Calu3 (cell line): ENCODE results near the gene NAV2. TPM values are rescaled to one million over a fixed set of nuclear protein-coding genes. Genes with fewer than 3 reads are reported as not detected.

ENCODE experiments used
- BruUV-seq: library from RNA; stranded (reverse); fragments of 400-500 nt; replicated peaks from 2 replicates; lab custom pipeline; 2021; lab: Mats Ljungman, UMichigan
- CTCF ChIA-PET: fragments of 300-600 bp; sonication (Branson Sonifier 250); formaldehyde crosslinking; loops from one replicate; lab custom pipeline; 2022; ENCODE audit warnings: antibody characterized with exemption; lab: Charles Lee
- DNase-seq: peaks from one replicate; pipeline ENCODE4 v3.0.0; 2022
- H3K27ac Mint-ChIP-seq: one replicate; pipeline ENCODE4 v1.8.0; 2022; ENCODE audit warnings: mixed read lengths; ENCODE audit not compliant: unreplicated experiment
- H3K27me3 Mint-ChIP-seq: one replicate; pipeline ENCODE4 v1.8.0; 2022; ENCODE audit warnings: mixed read lengths; ENCODE audit not compliant: unreplicated experiment
- H3K36me3 Mint-ChIP-seq: one replicate; pipeline ENCODE4 v1.8.0; 2022; ENCODE audit warnings: mild to moderate bottlenecking, moderate library complexity, mixed read lengths; ENCODE audit not compliant: insufficient read depth, unreplicated experiment
- H3K4me1 Mint-ChIP-seq: one replicate; pipeline ENCODE4 v1.8.0; 2022; ENCODE audit warnings: mild to moderate bottlenecking, low read depth, mixed read lengths; ENCODE audit not compliant: unreplicated experiment
- H3K4me3 Mint-ChIP-seq: one replicate; pipeline ENCODE4 v1.8.0; 2022; ENCODE audit warnings: mild to moderate bottlenecking, low read depth, moderate library complexity, mixed read lengths; ENCODE audit not compliant: unreplicated experiment
- H3K9me3 Mint-ChIP-seq: one replicate; pipeline ENCODE4 v1.8.0; 2022; ENCODE audit warnings: low read depth, mixed read lengths; ENCODE audit not compliant: unreplicated experiment
- CTCF ChIP-seq: fragments of 200-600 bp; IDR thresholded peaks from one replicate; pipeline ENCODE4 v1.8.0; 2022; ENCODE audit warnings: antibody characterized with exemption; ENCODE audit not compliant: unreplicated experiment
- intact Hi-C: fragments of 100-400 bp; cut with micrococcal nuclease; formaldehyde crosslinking; loops from one replicate; pipeline ENCODE4 v1.10.0; 2022; ENCODE audit not compliant: unreplicated experiment
- total RNA-seq: library from RNA; stranded (reverse); gene quantifications from 2 replicates; pipeline ENCODE4 v1.2.3, GENCODE V29; 2022

NAV2 gene
- total RNA-seq, 1 experiment from 2014 or later = 21.4 TPM

GRCh38 chr11:19912115-19912957 is 199.7 kb downstream of the NAV2 start:
- Mint-ChIP-seq H3K4me1 (peaks cover 12% of the 10 kb centered on the region), H3K27ac (no peak overlapping the region), H3K27me3 (no peaks in the 10 kb centered on the region), H3K36me3 (peaks cover 4% of the 10 kb centered on the region), H3K9me3 (no peaks in the 10 kb centered on the region), H3K4me3 (no peak overlapping the region)
- CTCF ChIA-PET = interaction anchor here (1.6 kb wide), 1 partner anchor 42 kb away, joined by 5 read pairs; no protein-coding TSS in a partner anchor
- no peak for TF ChIP-seq CTCF
- intact Hi-C loops = no loop called here
- no TSS peak for BruUV-seq
- DNase-seq = no peak

GRCh38 chr11:19912958-19913892 is 200.6 kb downstream of the NAV2 start:
- H3K27me3 Mint-ChIP-seq = no peaks in the 10 kb centered on the region
- peaks cover 11% of the 10 kb centered on the region for H3K4me1 Mint-ChIP-seq
- H3K36me3 Mint-ChIP-seq = peaks cover 4% of the 10 kb centered on the region
- H3K4me3 Mint-ChIP-seq = no peak overlapping the region
- CTCF ChIA-PET = interaction anchor here (1.6 kb wide), 1 partner anchor 41 kb away, joined by 5 read pairs; no protein-coding TSS in a partner anchor
- no peak for DNase-seq
- no peak for TF ChIP-seq CTCF
- H3K9me3 Mint-ChIP-seq = no peaks in the 10 kb centered on the region
- no peak overlapping the region for H3K27ac Mint-ChIP-seq
- intact Hi-C loops = no loop called here
- no TSS peak for BruUV-seq

GRCh38 chr11:19913893-19914249 is 201.2 kb downstream of the NAV2 start:
- Mint-ChIP-seq H3K4me3 (no peak overlapping the region), H3K36me3 (peaks cover 4% of the 10 kb centered on the region), H3K4me1 (peaks cover 17% of the 10 kb centered on the region), H3K9me3 (no peaks in the 10 kb centered on the region), H3K27me3 (no peaks in the 10 kb centered on the region), H3K27ac (no peak overlapping the region)
- no peak for TF ChIP-seq CTCF
- BruUV-seq = no TSS peak
- CTCF ChIA-PET = interaction anchor here (1.6 kb wide), 1 partner anchor 40 kb away, joined by 5 read pairs; no protein-coding TSS in a partner anchor
- DNase-seq = no peak
- intact Hi-C loops = no loop called here

- no peaks in the 10 kb centered on the region for H3K27me3 Mint-ChIP-seq
- H3K36me3 Mint-ChIP-seq = peaks cover 6% of the 10 kb centered on the region
- H3K9me3 Mint-ChIP-seq = no peaks in the 10 kb centered on the region
- no peak for DNase-seq
- no TSS peak for BruUV-seq
- no peak overlapping the region for H3K4me3 Mint-ChIP-seq
- intact Hi-C loops = no loop called here
- H3K4me1 Mint-ChIP-seq = peaks cover 27% of the 10 kb centered on the region
- CTCF ChIA-PET = interaction anchor here (0.6 kb wide), 1 partner anchor 443 kb away, joined by 3 read pairs; no protein-coding TSS in a partner anchor
- no peak for TF ChIP-seq CTCF
- H3K27ac Mint-ChIP-seq = no peak overlapping the region
These were observed 203.2 kb downstream of the NAV2 start for GRCh38 chr11:19915808-19916207.
